Peyer's patch (tissue), 4 donors: ENCODE data around the gene NNMT. TPM values are rescaled to one million over a fixed set of nuclear protein-coding genes. Genes with fewer than 3 reads are reported as not detected.

Source experiments
- DNase-seq, 3 donors: peaks; one replicate each; pipeline ENCODE4 v3.0.0-alpha.2; 2017 to 2019
- H3K27ac ChIP-seq, 4 donors: fragments of 200-600 bp; sonication (generic); one replicate each; pipeline ENCODE4 v1.5.1; 2016 to 2019
- H3K27me3 ChIP-seq, 2 donors: fragments of 200-600 bp; sonication (generic); one replicate each; pipeline ENCODE4 v1.5.1; 2019
- H3K36me3 ChIP-seq, 3 donors: fragments of 200-600 bp; sonication (generic); one replicate each; pipeline ENCODE4 v1.5.1; 2016 to 2019
- H3K4me1 ChIP-seq, 4 donors: fragments of 200-600 bp; sonication (generic); one replicate each; pipeline ENCODE4 v1.5.1; 2016 to 2019
- H3K4me3 ChIP-seq, 4 donors: fragments of 200-600 bp; sonication (generic); 1 replicate in 3 of 4; 2 replicates in 1 of 4; pipeline ENCODE4 v1.5.1; 2016 to 2019; ENCODE audit warnings: mild to moderate bottlenecking in 1 of 4
- H3K9me3 ChIP-seq, 4 donors: fragments of 200-600 bp; sonication (generic); one replicate each; pipeline ENCODE4 v1.5.1; 2016 to 2019; ENCODE audit warnings: mild to moderate bottlenecking in 1 of 4
- POLR2A ChIP-seq, 2 donors: fragments of 450-650 bp; IDR thresholded peaks; one replicate each; pipeline ENCODE4 v1.5.1; 2017; ENCODE audit warnings: antibody characterized with exemption in 2 of 2, mild to moderate bottlenecking in 2 of 2, moderate library complexity in 2 of 2
- total RNA-seq, 4 donors: library from RNA; depleted of rRNA; stranded (reverse); fragments of >200 nt; gene quantifications; one replicate each; pipeline ENCODE4 v1.1.0, GENCODE V29; 2016
- TF ChIP-seq, protein P1 (sequence below), 6 experiments: fragments of 450-650 bp in 4 of 6; fragments of 200-600 bp in 2 of 6; sonication (generic) in 1 of 6; IDR thresholded peaks; one replicate each; pipeline ENCODE4 v1.5.1; 2017 to 2019; ENCODE audit warnings: antibody characterized with exemption in 6 of 6, mild to moderate bottlenecking in 3 of 6, moderate library complexity in 1 of 6

The NNMT gene
- total RNA-seq, 4 donors from 2014 or later = 43.6 to 413 (median 187) TPM

DNA sequence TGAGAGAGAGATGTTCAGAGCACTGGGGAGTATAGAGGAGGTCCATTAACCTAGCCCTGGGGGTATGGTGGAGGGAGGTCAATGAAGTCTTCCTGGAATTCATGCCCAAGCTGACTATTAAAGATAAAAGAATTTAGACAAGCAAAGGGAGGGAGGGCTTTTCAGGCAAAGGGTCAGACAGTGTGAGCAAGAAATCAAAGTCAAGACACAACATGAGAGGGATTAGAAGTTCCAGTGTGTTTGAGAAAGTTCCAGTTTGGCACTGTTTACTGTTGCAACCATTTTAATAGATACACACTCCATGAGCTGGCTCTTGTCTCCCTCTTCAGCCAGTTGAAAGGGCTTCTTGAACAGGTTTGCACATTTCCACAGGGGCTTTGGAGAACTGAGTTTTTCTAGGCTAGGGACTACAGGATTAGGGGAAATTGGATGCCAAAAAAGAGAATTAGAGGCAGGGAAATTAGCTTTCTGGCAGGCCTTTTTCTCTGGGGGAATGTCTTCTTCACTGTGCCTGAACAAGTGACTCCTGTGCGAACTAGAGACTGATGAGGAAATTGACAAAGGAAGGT is 14.7 kb upstream of the NNMT start:
- no peak overlapping the region for H3K27ac ChIP-seq
- H3K9me3 ChIP-seq = no peaks in the 10 kb centered on the region
- H3K36me3 ChIP-seq = no peaks in the 10 kb centered on the region
- no peak for DNase-seq
- H3K4me3 ChIP-seq = no peak overlapping the region
- TF ChIP-seq, protein P1, sequence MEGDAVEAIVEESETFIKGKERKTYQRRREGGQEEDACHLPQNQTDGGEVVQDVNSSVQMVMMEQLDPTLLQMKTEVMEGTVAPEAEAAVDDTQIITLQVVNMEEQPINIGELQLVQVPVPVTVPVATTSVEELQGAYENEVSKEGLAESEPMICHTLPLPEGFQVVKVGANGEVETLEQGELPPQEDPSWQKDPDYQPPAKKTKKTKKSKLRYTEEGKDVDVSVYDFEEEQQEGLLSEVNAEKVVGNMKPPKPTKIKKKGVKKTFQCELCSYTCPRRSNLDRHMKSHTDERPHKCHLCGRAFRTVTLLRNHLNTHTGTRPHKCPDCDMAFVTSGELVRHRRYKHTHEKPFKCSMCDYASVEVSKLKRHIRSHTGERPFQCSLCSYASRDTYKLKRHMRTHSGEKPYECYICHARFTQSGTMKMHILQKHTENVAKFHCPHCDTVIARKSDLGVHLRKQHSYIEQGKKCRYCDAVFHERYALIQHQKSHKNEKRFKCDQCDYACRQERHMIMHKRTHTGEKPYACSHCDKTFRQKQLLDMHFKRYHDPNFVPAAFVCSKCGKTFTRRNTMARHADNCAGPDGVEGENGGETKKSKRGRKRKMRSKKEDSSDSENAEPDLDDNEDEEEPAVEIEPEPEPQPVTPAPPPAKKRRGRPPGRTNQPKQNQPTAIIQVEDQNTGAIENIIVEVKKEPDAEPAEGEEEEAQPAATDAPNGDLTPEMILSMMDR (IDR thresholded peaks at IDR 0.05) = no peak
- TF ChIP-seq POLR2A (IDR thresholded peaks at IDR 0.05) = no peak
- H3K4me1 ChIP-seq = no peaks in the 10 kb centered on the region
- no peaks in the 10 kb centered on the region for H3K27me3 ChIP-seq

DNA sequence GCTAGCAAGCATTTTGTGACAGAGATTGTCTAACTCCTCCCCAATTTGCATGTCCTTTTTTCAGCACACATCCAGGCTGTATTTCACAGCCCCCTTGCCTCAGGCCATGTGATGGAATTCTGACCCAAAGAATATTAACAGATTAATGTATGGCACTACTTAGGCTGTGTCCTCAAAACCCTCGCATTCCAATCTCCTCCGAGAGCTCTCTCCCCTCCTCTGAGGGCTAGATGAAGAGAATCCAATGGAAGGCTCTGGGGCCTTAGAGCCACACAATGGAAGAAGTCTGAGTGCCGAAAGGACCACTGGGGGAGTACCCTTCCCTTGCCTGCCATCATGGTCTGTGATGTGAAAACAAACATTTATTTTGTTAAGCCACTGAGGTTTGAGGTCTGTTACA is 13.7 kb upstream of the NNMT start:
- Histone ChIP-seq H3K4me3 (no peak overlapping the region), H3K4me1 (no peaks in the 10 kb centered on the region), H3K27ac (no peak overlapping the region), H3K36me3 (no peaks in the 10 kb centered on the region), H3K9me3 (no peaks in the 10 kb centered on the region), H3K27me3 (no peaks in the 10 kb centered on the region)
- DNase-seq = no peak
- no peak for TF ChIP-seq POLR2A (IDR thresholded peaks at IDR 0.05)
- TF ChIP-seq, protein P1 (IDR thresholded peaks at IDR 0.05) = no peak

DNA sequence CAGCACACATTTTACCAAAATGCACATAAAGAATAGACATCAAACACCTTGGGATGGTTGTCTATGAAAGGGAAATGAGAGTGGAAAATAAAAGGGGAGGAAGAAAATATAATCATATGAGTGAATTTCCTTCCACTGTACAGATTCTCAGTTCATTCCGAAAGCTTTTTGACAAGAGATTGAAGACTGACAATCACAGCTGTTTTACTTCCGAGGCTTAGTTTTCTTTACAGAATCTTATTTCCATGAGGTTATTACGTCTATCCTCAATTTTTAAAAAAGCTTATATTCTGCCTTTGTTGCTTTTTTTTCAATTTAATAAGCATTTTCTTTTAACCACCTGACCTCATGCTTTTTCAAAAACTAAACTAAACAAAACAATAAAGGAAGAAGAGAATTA is 12.8 kb upstream of the NNMT start:
- H3K27ac ChIP-seq = no peak overlapping the region
- no peaks in the 10 kb centered on the region for H3K4me1 ChIP-seq
- H3K4me3 ChIP-seq = no peak overlapping the region
- TF ChIP-seq, protein P1 (IDR thresholded peaks at IDR 0.05) = no peak
- TF ChIP-seq POLR2A (IDR thresholded peaks at IDR 0.05) = no peak
- H3K9me3 ChIP-seq = no peaks in the 10 kb centered on the region
- no peak for DNase-seq
- H3K36me3 ChIP-seq = no peaks in the 10 kb centered on the region
- H3K27me3 ChIP-seq = no peaks in the 10 kb centered on the region

DNA sequence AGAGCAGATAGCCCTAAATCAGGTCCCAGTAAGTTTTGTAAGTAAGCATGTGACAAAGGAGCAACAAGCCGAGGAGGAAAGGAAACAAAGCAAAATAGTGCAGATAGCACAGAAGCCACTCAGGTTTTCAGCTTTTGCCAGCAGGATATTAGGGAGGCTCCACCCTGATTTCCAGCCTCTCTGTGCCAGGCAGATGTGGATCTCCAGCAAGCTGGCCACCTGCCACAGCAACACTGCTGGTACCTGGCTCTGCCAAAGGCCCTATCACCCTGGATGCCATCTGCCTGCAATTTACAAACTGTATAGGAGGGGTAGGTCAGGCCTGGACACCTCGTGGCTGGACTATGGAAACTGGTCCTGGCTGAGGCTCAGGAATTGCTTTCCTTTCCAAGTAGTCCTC is 12.2 kb upstream of the NNMT start:
- H3K27me3 ChIP-seq = no peaks in the 10 kb centered on the region
- no peak for DNase-seq
- no peak overlapping the region for H3K4me3 ChIP-seq
- TF ChIP-seq, protein P1 (IDR thresholded peaks at IDR 0.05) = no peak
- no peak for TF ChIP-seq POLR2A (IDR thresholded peaks at IDR 0.05)
- H3K27ac ChIP-seq = no peak overlapping the region
- no peaks in the 10 kb centered on the region for H3K36me3 ChIP-seq
- no peaks in the 10 kb centered on the region for H3K9me3 ChIP-seq
- H3K4me1 ChIP-seq = no peaks in the 10 kb centered on the region

DNA sequence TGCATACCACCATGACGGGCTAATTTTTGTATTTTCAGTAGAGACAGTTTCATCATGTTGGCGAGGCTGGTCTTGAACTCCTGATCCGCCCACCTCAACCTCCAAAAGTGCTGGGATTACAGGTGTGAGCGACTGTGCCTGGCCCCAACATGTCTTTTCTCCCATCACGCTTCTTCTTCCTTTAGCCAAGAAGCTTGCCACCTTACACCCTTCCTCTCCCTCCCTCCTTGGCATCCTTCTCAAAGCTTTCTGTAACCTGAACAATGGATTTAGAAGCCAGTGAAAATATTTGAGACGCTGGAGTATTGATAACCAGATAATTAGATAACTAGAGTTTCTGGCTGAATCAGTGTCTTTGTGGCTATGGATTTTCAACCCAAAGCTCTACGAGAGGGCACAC is 11.3 kb upstream of the NNMT start:
- H3K4me1 ChIP-seq = no peaks in the 10 kb centered on the region
- no peaks in the 10 kb centered on the region for H3K36me3 ChIP-seq
- H3K9me3 ChIP-seq = no peaks in the 10 kb centered on the region
- no peaks in the 10 kb centered on the region for H3K27me3 ChIP-seq
- no peak overlapping the region for H3K27ac ChIP-seq
- no peak overlapping the region for H3K4me3 ChIP-seq
- TF ChIP-seq POLR2A (IDR thresholded peaks at IDR 0.05) = no peak
- TF ChIP-seq, protein P1 (IDR thresholded peaks at IDR 0.05) = no peak
- no peak for DNase-seq

DNA sequence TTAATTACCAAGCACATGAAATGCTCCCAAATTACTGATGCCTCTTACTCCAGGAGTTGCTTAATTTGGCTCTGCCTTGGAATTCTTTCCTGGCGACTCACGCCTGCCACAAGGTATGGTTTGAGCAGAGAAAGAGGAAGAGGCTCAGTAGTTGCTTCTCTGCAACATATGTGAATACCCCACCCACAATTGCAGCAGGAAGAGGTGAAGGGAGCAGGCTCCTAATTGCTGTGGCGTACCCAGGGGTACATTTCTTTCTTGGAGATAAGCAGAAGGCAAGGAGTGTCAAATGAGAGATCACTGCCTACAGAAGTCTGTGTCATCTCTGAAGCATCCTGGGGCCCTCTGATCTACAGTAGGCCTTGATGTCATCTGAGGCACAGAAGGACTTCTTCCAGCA is 10.6 kb upstream of the NNMT start:
- TF ChIP-seq POLR2A (IDR thresholded peaks at IDR 0.05) = no peak
- TF ChIP-seq, protein P1 (IDR thresholded peaks at IDR 0.05) = no peak
- Histone ChIP-seq H3K27ac (no peak overlapping the region), H3K9me3 (no peaks in the 10 kb centered on the region), H3K4me1 (no peaks in the 10 kb centered on the region), H3K4me3 (no peak overlapping the region), H3K36me3 (no peaks in the 10 kb centered on the region), H3K27me3 (no peaks in the 10 kb centered on the region)
- DNase-seq = no peak
